ENCODE data around the gene IQGAP2.

The IQGAP2 gene

DNA sequence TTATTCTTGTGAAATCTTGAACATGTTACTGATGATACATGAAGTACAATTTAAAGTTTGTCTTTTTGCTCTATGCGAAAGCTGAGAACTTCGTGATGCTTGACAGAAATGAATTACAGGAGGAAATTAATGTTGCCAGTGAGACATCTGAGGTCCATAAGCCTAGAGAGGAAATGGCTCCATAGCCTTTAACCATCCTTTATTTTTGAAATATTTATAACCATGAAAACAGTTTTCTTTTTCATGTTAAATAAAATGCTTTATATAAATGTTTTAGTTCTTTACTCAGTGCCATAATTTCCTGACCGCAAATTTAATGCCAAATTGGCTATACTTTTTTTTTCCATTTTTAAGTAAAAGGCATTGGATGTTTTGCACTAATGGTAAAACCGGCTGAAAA is 191.0 kb downstream of the IQGAP2 start (continued):
- TF ChIP-seq ZNF70 (CRISPR knock-in tag; IDR thresholded peaks at IDR 0.05), result no peak
- TF ChIP-seq PATZ1 (CRISPR knock-in tag; IDR thresholded peaks at IDR 0.05; ENCODE audit: borderline replicate concordance), result no peak
- TF ChIP-seq ISL1 (CRISPR knock-in tag; IDR thresholded peaks at IDR 0.05), result no peak
- TF ChIP-seq TOX (CRISPR knock-in tag; IDR thresholded peaks at IDR 0.05; ENCODE audit: borderline replicate concordance), result no peak

DNA sequence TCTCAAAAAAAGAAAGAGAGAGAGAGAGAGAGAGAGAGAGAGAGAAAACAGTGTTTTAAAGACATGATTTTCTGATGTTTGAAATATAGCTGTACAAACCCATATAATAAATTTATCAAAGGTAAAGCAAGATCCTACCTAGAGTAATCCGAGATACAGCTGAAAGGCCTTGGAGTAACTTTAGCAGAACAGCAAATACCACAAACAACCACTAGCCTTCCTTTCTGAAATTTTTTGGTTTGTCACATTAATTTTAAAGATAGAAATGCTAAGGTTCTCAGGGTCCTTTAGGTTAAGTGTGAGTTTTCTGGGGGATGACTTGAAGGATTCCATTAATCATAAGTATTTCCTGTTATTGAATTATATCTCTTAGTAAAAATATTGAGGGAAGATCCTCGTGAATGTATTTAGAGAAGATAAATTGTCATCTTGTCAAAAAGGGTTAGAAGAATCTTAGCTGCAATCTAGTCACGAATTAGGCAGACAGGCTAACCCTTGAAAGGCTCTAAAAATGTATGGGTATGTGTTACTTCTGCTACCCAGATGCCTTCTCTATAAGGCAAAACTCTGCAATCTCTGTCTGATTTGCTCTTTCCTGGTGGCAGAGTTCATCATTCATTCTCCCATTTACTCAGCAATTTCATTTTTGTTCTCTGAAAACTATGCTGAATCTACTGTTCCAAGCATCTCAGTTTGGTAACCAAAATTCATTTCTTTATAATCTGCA is 192.8 kb downstream of the IQGAP2 start:
- TF ChIP-seq ZC3H10 (CRISPR knock-in tag; IDR thresholded peaks at IDR 0.05) (no peak), ZFP30 (CRISPR knock-in tag; IDR thresholded peaks at IDR 0.05) (no peak), TCF4 (CRISPR knock-in tag; IDR thresholded peaks at IDR 0.05; ENCODE audit: borderline replicate concordance) (no peak), RARB (CRISPR knock-in tag; IDR thresholded peaks at IDR 0.05) (no peak), ZFP3 (CRISPR knock-in tag; IDR thresholded peaks at IDR 0.05) (no peak), POU6F1 (CRISPR knock-in tag; IDR thresholded peaks at IDR 0.05; ENCODE audit: borderline replicate concordance, low read depth) (no peak), PPARA (CRISPR knock-in tag; IDR thresholded peaks at IDR 0.05; ENCODE audit: borderline replicate concordance) (no peak)
- TF ChIP-seq, protein P1, sequence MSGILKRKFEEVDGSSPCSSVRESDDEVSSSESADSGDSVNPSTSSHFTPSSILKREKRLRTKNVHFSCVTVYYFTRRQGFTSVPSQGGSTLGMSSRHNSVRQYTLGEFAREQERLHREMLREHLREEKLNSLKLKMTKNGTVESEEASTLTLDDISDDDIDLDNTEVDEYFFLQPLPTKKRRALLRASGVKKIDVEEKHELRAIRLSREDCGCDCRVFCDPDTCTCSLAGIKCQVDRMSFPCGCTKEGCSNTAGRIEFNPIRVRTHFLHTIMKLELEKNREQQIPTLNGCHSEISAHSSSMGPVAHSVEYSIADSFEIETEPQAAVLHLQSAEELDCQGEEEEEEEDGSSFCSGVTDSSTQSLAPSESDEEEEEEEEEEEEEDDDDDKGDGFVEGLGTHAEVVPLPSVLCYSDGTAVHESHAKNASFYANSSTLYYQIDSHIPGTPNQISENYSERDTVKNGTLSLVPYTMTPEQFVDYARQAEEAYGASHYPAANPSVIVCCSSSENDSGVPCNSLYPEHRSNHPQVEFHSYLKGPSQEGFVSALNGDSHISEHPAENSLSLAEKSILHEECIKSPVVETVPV (CRISPR knock-in tag; IDR thresholded peaks at IDR 0.05), result no peak
- TF ChIP-seq, protein P2, sequence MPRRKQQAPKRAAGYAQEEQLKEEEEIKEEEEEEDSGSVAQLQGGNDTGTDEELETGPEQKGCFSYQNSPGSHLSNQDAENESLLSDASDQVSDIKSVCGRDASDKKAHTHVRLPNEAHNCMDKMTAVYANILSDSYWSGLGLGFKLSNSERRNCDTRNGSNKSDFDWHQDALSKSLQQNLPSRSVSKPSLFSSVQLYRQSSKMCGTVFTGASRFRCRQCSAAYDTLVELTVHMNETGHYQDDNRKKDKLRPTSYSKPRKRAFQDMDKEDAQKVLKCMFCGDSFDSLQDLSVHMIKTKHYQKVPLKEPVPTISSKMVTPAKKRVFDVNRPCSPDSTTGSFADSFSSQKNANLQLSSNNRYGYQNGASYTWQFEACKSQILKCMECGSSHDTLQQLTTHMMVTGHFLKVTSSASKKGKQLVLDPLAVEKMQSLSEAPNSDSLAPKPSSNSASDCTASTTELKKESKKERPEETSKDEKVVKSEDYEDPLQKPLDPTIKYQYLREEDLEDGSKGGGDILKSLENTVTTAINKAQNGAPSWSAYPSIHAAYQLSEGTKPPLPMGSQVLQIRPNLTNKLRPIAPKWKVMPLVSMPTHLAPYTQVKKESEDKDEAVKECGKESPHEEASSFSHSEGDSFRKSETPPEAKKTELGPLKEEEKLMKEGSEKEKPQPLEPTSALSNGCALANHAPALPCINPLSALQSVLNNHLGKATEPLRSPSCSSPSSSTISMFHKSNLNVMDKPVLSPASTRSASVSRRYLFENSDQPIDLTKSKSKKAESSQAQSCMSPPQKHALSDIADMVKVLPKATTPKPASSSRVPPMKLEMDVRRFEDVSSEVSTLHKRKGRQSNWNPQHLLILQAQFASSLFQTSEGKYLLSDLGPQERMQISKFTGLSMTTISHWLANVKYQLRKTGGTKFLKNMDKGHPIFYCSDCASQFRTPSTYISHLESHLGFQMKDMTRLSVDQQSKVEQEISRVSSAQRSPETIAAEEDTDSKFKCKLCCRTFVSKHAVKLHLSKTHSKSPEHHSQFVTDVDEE (CRISPR knock-in tag; IDR thresholded peaks at IDR 0.05), result no peak
- no peak for ATAC-seq

- no peak for ATAC-seq
- no peak for TF ChIP-seq GLIS3 (CRISPR knock-in tag; IDR thresholded peaks at IDR 0.05)
Observed at GRCh38 chr5:76598531-76598930, 195.4 kb downstream of the IQGAP2 start.

DNA sequence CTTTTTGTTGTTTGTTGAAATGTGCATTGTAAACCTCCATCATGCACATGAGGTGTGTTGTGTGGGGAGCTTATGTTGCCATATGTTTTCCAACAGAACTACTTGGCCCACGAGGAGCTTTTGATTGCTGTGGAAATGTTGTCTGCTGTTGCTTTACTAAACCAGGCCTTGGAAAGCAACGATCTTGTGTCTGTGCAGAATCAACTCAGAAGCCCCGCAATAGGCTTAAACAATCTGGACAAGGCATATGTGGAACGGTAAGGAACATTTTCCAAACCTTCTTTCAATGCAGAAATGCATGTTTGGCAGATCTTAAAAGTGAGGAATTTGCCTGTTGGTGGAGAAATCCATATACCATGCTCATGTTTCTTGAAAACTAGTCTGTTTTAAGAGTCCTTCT is 197.6 kb downstream of the IQGAP2 start:
- ATAC-seq, result no peak
- TF ChIP-seq ZFP30 (CRISPR knock-in tag; IDR thresholded peaks at IDR 0.05) (no peak), OSR1 (CRISPR knock-in tag; IDR thresholded peaks at IDR 0.05) (no peak), ZFP3 (CRISPR knock-in tag; IDR thresholded peaks at IDR 0.05) (no peak), ZNF70 (CRISPR knock-in tag; IDR thresholded peaks at IDR 0.05) (no peak), CSDC2 (CRISPR knock-in tag; IDR thresholded peaks at IDR 0.05) (no peak), RARB (CRISPR knock-in tag; IDR thresholded peaks at IDR 0.05) (no peak), TCF4 (CRISPR knock-in tag; IDR thresholded peaks at IDR 0.05; ENCODE audit: borderline replicate concordance) (no peak), ZC3H10 (CRISPR knock-in tag; IDR thresholded peaks at IDR 0.05) (no peak)
- TF ChIP-seq, protein P1 (CRISPR knock-in tag; IDR thresholded peaks at IDR 0.05), result no peak

All from SK-N-SH treated with all-trans-retinoic acid at 6 μM for 48 hours (cell line).